Liver (tissue), 9 donors: ENCODE measurements around the gene STXBP6. TPM values are rescaled to one million over a fixed set of nuclear protein-coding genes. Genes with fewer than 3 reads are reported as not detected.

Source experiments
- DNase-seq: peaks from one replicate; pipeline ENCODE4 v3.0.0-alpha.2; 2017; ENCODE audit warnings: low spot score
- H3K27ac ChIP-seq, 2 donors: one replicate each; pipeline ENCODE4 v1.7.0; 2013; ENCODE audit warnings: inconsistent platforms in 2 of 2, low read length in 2 of 2, control low read depth in 1 of 2, low read depth in 1 of 2, mild to moderate bottlenecking in 1 of 2
- H3K27me3 ChIP-seq, 4 donors: one replicate each; pipeline versions ENCODE4 v1.6.1 to v1.7.0; 2013; ENCODE audit warnings: low read length in 3 of 4, inconsistent platforms in 1 of 4, mild to moderate bottlenecking in 1 of 4, moderate library complexity in 1 of 4; ENCODE audit not compliant: control insufficient read depth in 4 of 4, insufficient read depth in 4 of 4
- H3K36me3 ChIP-seq, 4 donors: one replicate each; pipeline versions ENCODE4 v1.6.1 to v1.7.0; 2013; ENCODE audit warnings: low read length in 3 of 4, mild to moderate bottlenecking in 3 of 4, low read depth in 1 of 4, moderate library complexity in 1 of 4; ENCODE audit not compliant: control insufficient read depth in 4 of 4, insufficient read depth in 3 of 4
- H3K4me1 ChIP-seq, 4 donors: one replicate each; pipeline versions ENCODE4 v1.6.1 to v1.7.0; 2013; ENCODE audit warnings: low read length in 3 of 4, mild to moderate bottlenecking in 3 of 4, moderate library complexity in 1 of 4; ENCODE audit not compliant: control insufficient read depth in 4 of 4, insufficient read depth in 4 of 4
- H3K4me3 ChIP-seq, 3 donors: one replicate each; pipeline versions ENCODE4 v1.6.1 to v1.7.0; 2013; ENCODE audit warnings: low read length in 3 of 3, control low read depth in 1 of 3, low read depth in 1 of 3, mild to moderate bottlenecking in 1 of 3
- H3K9ac ChIP-seq, 2 donors: one replicate each; pipeline ENCODE4 v1.7.0; 2013; ENCODE audit warnings: low read length in 2 of 2, mild to moderate bottlenecking in 2 of 2, moderate library complexity in 2 of 2, control low read depth in 1 of 2, low read depth in 1 of 2
- H3K9me3 ChIP-seq, 4 donors: one replicate each; pipeline versions ENCODE4 v1.6.1 to v1.7.0; 2013; ENCODE audit warnings: low read length in 3 of 4; ENCODE audit not compliant: control insufficient read depth in 4 of 4
- EGR1 ChIP-seq, 2 donors: IDR thresholded peaks; 2 replicates each; pipeline ENCODE4 v1.6.1; 2016 to 2018; ENCODE audit warnings: antibody characterized with exemption in 2 of 2, low read depth in 2 of 2
- FOXA1 ChIP-seq: IDR thresholded peaks from 2 replicates; pipeline ENCODE4 v1.6.1; 2016; ENCODE audit warnings: antibody characterized with exemption
- FOXA2 ChIP-seq: IDR thresholded peaks from 2 replicates; pipeline ENCODE4 v1.6.1; 2016; ENCODE audit warnings: antibody characterized with exemption
- GABPA ChIP-seq, 2 donors: IDR thresholded peaks in 1 of 2; conservative IDR thresholded peaks in 1 of 2; 2 replicates each; pipeline ENCODE4 v1.6.1; 2016; ENCODE audit warnings: antibody characterized with exemption in 2 of 2, mild to moderate bottlenecking in 1 of 2, moderate library complexity in 1 of 2
- HNF4G ChIP-seq: IDR thresholded peaks from 2 replicates; pipeline ENCODE4 v1.6.1; 2016; ENCODE audit warnings: antibody characterized with exemption
- JUND ChIP-seq, 2 donors: IDR thresholded peaks; 2 replicates each; pipeline ENCODE4 v1.6.1; 2016; ENCODE audit warnings: antibody characterized with exemption in 2 of 2
- NR2F2 ChIP-seq: IDR thresholded peaks from 2 replicates; pipeline ENCODE4 v1.6.1; 2016; ENCODE audit warnings: antibody characterized with exemption
- RAD21 ChIP-seq, 2 donors: IDR thresholded peaks; 2 replicates each; pipeline ENCODE4 v1.6.1; 2016; ENCODE audit warnings: antibody characterized with exemption in 2 of 2, mild to moderate bottlenecking in 2 of 2
- RXRA ChIP-seq, 2 donors: IDR thresholded peaks; 2 replicates each; pipeline ENCODE4 v1.6.1; 2017 to 2018; ENCODE audit warnings: antibody characterized with exemption in 2 of 2, mild to moderate bottlenecking in 1 of 2
- YY1 ChIP-seq: IDR thresholded peaks from 2 replicates; pipeline ENCODE4 v1.6.1; 2016; ENCODE audit warnings: antibody characterized with exemption, mild to moderate bottlenecking
- WGBS: extraction: QIAGEN DNeasy Blood & Tissue Kit; methylation state at CpG from one replicate; pipeline ENCODE4 v1.1.7; 2013; 5-methylcytosine and 5-hydroxymethylcytosine counted together
- polyA plus RNA-seq, 2 donors: library from polyadenylated mRNA; stranded (reverse) in 1 of 2; unstranded in 1 of 2; fragments of 200-250 nt in 1 of 2; fragments of >200 nt in 1 of 2; fragmentation: Nextera tagmentation in 1 of 2; extraction: Ambion mirVana in 1 of 2; gene quantifications; one replicate each; pipeline versions ENCODE4 v1.2.1 to v1.2.3, GENCODE V29; 2013 to 2015
- total RNA-seq, 2 donors: library from RNA; depleted of rRNA; stranded (reverse); fragments of >200 nt; gene quantifications; one replicate each; pipeline ENCODE4 v1.2.3, GENCODE V29; 2014
- TF ChIP-seq, protein P1 (sequence below): IDR thresholded peaks from 2 replicates; pipeline ENCODE4 v1.6.1; 2016; ENCODE audit warnings: antibody characterized with exemption
- TF ChIP-seq, protein P2 (sequence below): IDR thresholded peaks from 2 replicates; pipeline ENCODE4 v1.6.1; 2016; ENCODE audit warnings: antibody characterized with exemption, mild to moderate bottlenecking
- donor health status: healthy.
- donor health status: healthy.
- donor health status: healthy.
- donor health status: healthy.
- donor health status: healthy.

Gene STXBP6
- total and polyA plus RNA-seq, 4 donors: 1.4 to 3.8 (median 1.8) TPM

DNA sequence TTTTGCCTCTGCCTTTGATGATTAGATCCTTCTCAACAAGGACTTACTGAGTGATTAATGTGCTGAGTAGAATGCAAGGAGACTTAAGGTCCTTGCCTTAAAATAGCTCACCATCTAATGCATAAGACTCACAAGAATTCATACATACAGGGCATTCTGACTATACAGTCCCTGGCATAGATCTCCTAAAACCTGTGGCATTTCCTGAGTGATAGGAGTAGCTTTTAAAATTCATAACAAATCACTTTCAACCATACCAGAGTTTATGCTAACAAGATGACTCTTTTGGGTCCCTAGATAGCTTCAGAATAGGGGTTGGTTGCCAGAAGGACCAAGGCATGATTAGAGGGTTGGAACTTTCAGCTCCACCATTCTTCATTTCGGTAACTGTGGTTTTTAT lies 48.8 kb downstream of the STXBP6 start (continued):
- no peak for TF ChIP-seq GABPA (IDR thresholded peaks at IDR 0.05 in 1 of 2, conservative IDR thresholded peaks at IDR 0.05 in 1 of 2)

DNA sequence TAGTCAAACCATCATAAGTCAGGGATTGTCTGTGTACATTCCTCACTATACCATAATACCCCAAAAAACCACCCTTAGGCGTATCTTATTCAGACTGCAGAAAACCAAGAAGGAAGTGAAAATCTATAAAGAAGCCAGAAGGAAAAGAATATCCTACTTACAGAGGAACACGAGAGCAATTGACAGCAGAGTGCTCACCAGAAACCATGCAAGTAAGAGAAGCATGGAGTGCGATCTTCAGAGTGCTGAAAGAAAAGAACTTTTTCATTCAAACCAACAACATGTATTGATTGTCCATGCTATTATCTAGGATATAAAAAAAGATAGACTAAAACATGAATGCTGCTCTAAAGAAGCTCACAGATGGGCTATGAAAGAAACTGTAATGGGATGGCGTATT lies 50.8 kb downstream of the STXBP6 start:
- H3K9me3 ChIP-seq: no peaks in the 10 kb centered on the region
- 94% methylated on average over 4 of the region's 4 CpGs for WGBS
- H3K4me1 ChIP-seq: no peaks in the 10 kb centered on the region
- no peaks in the 10 kb centered on the region for H3K27me3 ChIP-seq
- no peak overlapping the region for H3K4me3 ChIP-seq
- no peak for DNase-seq
- no peak for TF ChIP-seq JUND (IDR thresholded peaks at IDR 0.05)
- TF ChIP-seq NR2F2: no peak
- TF ChIP-seq, protein P1, sequence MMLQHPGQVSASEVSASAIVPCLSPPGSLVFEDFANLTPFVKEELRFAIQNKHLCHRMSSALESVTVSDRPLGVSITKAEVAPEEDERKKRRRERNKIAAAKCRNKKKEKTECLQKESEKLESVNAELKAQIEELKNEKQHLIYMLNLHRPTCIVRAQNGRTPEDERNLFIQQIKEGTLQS: no peak
- no peak for TF ChIP-seq FOXA1
- TF ChIP-seq GABPA (IDR thresholded peaks at IDR 0.05 in 1 of 2, conservative IDR thresholded peaks at IDR 0.05 in 1 of 2): no peak
- TF ChIP-seq EGR1 (IDR thresholded peaks at IDR 0.05; ENCODE audit: low read depth in 2 of 2): no peak
- TF ChIP-seq YY1: no peak
- TF ChIP-seq, protein P2, sequence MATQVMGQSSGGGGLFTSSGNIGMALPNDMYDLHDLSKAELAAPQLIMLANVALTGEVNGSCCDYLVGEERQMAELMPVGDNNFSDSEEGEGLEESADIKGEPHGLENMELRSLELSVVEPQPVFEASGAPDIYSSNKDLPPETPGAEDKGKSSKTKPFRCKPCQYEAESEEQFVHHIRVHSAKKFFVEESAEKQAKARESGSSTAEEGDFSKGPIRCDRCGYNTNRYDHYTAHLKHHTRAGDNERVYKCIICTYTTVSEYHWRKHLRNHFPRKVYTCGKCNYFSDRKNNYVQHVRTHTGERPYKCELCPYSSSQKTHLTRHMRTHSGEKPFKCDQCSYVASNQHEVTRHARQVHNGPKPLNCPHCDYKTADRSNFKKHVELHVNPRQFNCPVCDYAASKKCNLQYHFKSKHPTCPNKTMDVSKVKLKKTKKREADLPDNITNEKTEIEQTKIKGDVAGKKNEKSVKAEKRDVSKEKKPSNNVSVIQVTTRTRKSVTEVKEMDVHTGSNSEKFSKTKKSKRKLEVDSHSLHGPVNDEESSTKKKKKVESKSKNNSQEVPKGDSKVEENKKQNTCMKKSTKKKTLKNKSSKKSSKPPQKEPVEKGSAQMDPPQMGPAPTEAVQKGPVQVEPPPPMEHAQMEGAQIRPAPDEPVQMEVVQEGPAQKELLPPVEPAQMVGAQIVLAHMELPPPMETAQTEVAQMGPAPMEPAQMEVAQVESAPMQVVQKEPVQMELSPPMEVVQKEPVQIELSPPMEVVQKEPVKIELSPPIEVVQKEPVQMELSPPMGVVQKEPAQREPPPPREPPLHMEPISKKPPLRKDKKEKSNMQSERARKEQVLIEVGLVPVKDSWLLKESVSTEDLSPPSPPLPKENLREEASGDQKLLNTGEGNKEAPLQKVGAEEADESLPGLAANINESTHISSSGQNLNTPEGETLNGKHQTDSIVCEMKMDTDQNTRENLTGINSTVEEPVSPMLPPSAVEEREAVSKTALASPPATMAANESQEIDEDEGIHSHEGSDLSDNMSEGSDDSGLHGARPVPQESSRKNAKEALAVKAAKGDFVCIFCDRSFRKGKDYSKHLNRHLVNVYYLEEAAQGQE: no peak
- no peak for TF ChIP-seq RXRA (IDR thresholded peaks at IDR 0.05)
- H3K36me3 ChIP-seq: no peaks in the 10 kb centered on the region
- H3K27ac ChIP-seq: no peak overlapping the region
- H3K9ac ChIP-seq: no peak overlapping the region

DNA sequence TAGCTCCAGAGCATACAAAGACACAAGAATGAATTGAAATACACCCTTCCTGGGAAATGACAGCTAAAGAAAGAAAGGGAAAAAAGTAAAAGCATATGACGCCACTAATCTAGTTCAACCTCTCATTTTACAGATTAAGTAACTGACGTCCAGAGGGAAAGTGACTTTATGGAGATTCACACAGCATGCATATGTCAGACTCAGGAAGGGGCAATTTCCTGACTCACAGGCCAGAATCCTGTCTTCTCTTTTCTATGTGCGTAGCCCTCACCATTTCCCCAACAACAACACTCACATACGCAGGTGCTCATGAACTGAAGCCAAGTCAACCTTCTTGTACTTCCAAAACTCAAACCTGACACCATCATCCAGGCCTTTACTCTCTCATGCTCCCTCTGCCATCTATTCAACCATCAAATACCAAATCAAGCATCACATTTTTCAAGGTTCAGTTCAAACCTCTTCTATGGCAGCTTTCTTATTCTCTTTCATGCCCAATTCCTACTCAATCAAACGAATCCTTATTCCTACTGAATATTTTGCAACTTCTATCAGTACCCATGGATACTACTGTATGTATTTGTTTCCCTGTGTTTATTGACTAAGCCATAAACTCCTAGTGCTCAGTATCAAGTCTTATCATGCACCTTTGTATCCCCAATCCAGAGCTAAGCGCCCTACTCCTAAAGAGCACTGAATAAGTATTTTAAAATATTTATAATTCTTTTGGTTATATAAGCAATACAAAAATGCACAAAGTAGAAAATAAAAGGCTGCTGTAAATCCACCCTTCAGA lies 52.8 kb downstream of the STXBP6 start:
- no peak overlapping the region for H3K9ac ChIP-seq
- WGBS: 86% methylated on average over 6 of the region's 6 CpGs
- H3K36me3 ChIP-seq: no peaks in the 10 kb centered on the region
- H3K4me3 ChIP-seq: no peak overlapping the region
- H3K27me3 ChIP-seq: no peaks in the 10 kb centered on the region
- no peaks in the 10 kb centered on the region for H3K4me1 ChIP-seq
- no peaks in the 10 kb centered on the region for H3K9me3 ChIP-seq
- H3K27ac ChIP-seq: no peak overlapping the region
- no peak for TF ChIP-seq FOXA2
- DNase-seq: no peak

DNA sequence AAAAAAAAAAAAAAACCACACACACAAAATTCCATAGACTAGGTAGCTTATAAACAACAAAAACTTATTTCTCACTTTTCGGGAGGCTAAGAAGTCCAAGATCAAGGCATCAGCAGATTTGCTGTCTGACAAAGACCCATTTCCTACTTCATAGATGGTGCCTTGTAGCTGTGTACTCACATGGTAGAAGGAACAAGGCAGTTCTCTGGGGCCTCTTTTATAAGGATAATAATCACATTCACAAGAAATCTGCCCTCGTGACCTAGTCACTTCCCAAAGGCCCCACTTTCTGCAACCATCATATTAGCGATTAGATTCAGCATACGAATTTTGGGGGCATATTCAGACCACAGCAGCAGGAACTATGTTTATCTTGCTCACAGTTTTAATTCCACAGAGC lies 54.9 kb downstream of the STXBP6 start:
- H3K36me3 ChIP-seq: no peaks in the 10 kb centered on the region
- H3K9ac ChIP-seq: no peak overlapping the region
- TF ChIP-seq NR2F2 (no peak), GABPA (IDR thresholded peaks at IDR 0.05 in 1 of 2, conservative IDR thresholded peaks at IDR 0.05 in 1 of 2) (no peak), RAD21 (IDR thresholded peaks at IDR 0.05) (no peak), HNF4G (no peak)
- TF ChIP-seq, protein P1: no peak
- WGBS: 96% methylated on average over 4 of the region's 4 CpGs
- no peak for DNase-seq
- H3K27ac ChIP-seq: no peak overlapping the region
- no peak overlapping the region for H3K4me3 ChIP-seq
- no peaks in the 10 kb centered on the region for H3K9me3 ChIP-seq
- no peaks in the 10 kb centered on the region for H3K4me1 ChIP-seq
- no peaks in the 10 kb centered on the region for H3K27me3 ChIP-seq
